Ishikawa (cell line): Measurements from ENCODE around the gene CDCA5.

Experiments used
- EP300 ChIP-seq: IDR thresholded peaks from 2 replicates; pipeline ENCODE4 v1.6.1; 2012; ENCODE audit warnings: borderline replicate concordance
- RAD21 ChIP-seq: IDR thresholded peaks from 2 replicates; pipeline ENCODE4 v1.6.1; 2012; ENCODE audit warnings: low read depth
- TF ChIP-seq, protein P1 (sequence below): IDR thresholded peaks from 2 replicates; pipeline ENCODE4 v1.6.1; 2012; ENCODE audit warnings: low read depth, mild to moderate bottlenecking

DNA sequence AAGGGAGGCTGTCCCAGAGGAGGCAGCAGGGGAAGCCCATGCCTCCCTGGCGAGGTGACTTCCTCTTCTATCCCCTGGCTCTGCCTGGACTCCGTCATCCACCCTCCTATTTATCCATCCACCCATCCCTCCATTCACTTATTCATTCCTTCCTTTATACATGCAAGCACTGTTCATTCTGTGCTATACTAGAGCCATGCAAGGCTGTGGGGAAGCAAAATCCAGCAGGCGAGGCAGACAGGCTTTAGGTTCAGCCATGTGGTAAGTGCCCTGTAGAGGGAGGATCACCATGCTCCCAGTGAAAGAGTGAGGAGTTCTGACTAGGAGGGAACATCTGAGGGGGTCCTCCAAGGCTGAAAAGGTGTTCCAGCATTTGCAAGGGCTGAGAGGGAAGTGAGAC lies 24.3 kb downstream of the CDCA5 start:
- TF ChIP-seq EP300 (no peak), RAD21 (no peak)
- TF ChIP-seq, protein P1, sequence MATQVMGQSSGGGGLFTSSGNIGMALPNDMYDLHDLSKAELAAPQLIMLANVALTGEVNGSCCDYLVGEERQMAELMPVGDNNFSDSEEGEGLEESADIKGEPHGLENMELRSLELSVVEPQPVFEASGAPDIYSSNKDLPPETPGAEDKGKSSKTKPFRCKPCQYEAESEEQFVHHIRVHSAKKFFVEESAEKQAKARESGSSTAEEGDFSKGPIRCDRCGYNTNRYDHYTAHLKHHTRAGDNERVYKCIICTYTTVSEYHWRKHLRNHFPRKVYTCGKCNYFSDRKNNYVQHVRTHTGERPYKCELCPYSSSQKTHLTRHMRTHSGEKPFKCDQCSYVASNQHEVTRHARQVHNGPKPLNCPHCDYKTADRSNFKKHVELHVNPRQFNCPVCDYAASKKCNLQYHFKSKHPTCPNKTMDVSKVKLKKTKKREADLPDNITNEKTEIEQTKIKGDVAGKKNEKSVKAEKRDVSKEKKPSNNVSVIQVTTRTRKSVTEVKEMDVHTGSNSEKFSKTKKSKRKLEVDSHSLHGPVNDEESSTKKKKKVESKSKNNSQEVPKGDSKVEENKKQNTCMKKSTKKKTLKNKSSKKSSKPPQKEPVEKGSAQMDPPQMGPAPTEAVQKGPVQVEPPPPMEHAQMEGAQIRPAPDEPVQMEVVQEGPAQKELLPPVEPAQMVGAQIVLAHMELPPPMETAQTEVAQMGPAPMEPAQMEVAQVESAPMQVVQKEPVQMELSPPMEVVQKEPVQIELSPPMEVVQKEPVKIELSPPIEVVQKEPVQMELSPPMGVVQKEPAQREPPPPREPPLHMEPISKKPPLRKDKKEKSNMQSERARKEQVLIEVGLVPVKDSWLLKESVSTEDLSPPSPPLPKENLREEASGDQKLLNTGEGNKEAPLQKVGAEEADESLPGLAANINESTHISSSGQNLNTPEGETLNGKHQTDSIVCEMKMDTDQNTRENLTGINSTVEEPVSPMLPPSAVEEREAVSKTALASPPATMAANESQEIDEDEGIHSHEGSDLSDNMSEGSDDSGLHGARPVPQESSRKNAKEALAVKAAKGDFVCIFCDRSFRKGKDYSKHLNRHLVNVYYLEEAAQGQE, result no peak
